IMR-90 (cell line): Measurements from ENCODE around the gene PDRG1. TPM values are rescaled to one million over a fixed set of nuclear protein-coding genes. Genes with fewer than 3 reads are reported as not detected.

Experiments used
- ATAC-seq: fragments of 200-7000 bp; cut with Tn5 transposase; 2 replicates; pipeline ENCODE4 v1.9.1; 2020; ENCODE audit warnings: low read depth, mild to moderate bottlenecking, moderate library complexity
- BruUV-seq: library from RNA; stranded (reverse); fragments of 400-500 nt; replicated peaks from 2 replicates; lab custom pipeline; 2021; lab: Mats Ljungman, UMichigan
- CTCF ChIA-PET: fragments of 300-600 bp; formaldehyde crosslinking; extraction: SDS; loops from one replicate; lab custom pipeline; 2021; ENCODE audit warnings: antibody characterized with exemption; lab: Yijun Ruan, JAX
- POLR2A ChIA-PET: fragments of 300-600 bp; sonication (Branson Sonifier 250); formaldehyde crosslinking; loops from one replicate; lab custom pipeline; 2022; ENCODE audit warnings: antibody characterized with exemption; ENCODE audit not compliant: unreplicated experiment; lab: Charles Lee
- DNase-seq: peaks from one replicate; pipeline ENCODE4 v3.0.0; 2013
- H2AFZ ChIP-seq: replicated peaks from 2 replicates; pipeline ENCODE3; 2013; ENCODE audit warnings: low read length, mild to moderate bottlenecking; ENCODE audit not compliant: poor library complexity
- H2AK5ac ChIP-seq: 2 replicates; pipeline ENCODE4 v1.6.1; 2013; ENCODE audit warnings: low read depth, low read length, inconsistent platforms
- H2AK9ac ChIP-seq: replicated peaks from 2 replicates; pipeline ENCODE3; 2013; ENCODE audit warnings: mild to moderate bottlenecking, low read depth, low read length, moderate library complexity; ENCODE audit not compliant: poor library complexity
- H2BK120ac ChIP-seq: 2 replicates; pipeline ENCODE4 v1.6.1; 2013; ENCODE audit warnings: low read depth, low read length, inconsistent platforms
- H2BK15ac ChIP-seq: 3 replicates; pipeline ENCODE4 v1.6.1; 2013; ENCODE audit warnings: low read depth, low read length, inconsistent platforms
- H2BK20ac ChIP-seq: 2 replicates; pipeline ENCODE4 v1.6.1; 2013; ENCODE audit warnings: low read depth, mild to moderate bottlenecking, inconsistent platforms, low read length, moderate library complexity
- H2BK5ac ChIP-seq: 2 replicates; pipeline ENCODE4 v1.6.1; 2013; ENCODE audit warnings: mild to moderate bottlenecking, low read depth, low read length, inconsistent platforms; ENCODE audit not compliant: poor library complexity, severe bottlenecking
- H3K14ac ChIP-seq: replicated peaks from 2 replicates; pipeline ENCODE4 v1.6.1; 2013; ENCODE audit warnings: low read depth, low read length, inconsistent platforms
- H3K18ac ChIP-seq: 2 replicates; pipeline ENCODE4 v1.6.1; 2013; ENCODE audit warnings: low read depth, low read length, control low read depth
- H3K23ac ChIP-seq: 2 replicates; pipeline ENCODE4 v1.6.1; 2013; ENCODE audit warnings: low read depth, low read length, inconsistent platforms
- H3K27ac ChIP-seq: 2 replicates; pipeline ENCODE4 v1.5.1; 2013; ENCODE audit warnings: mild to moderate bottlenecking, control low read depth, low read length; ENCODE audit not compliant: insufficient read depth
- H3K27me3 ChIP-seq: 2 replicates; pipeline ENCODE4 v1.6.1; 2013; ENCODE audit warnings: low read length; ENCODE audit not compliant: control insufficient read depth, insufficient read depth
- H3K36me3 ChIP-seq: 2 replicates; pipeline ENCODE4 v1.6.1; 2013; ENCODE audit warnings: low read length, mixed read lengths; ENCODE audit not compliant: control insufficient read depth, insufficient read depth
- H3K4ac ChIP-seq: 2 replicates; pipeline ENCODE4 v1.6.1; 2013; ENCODE audit warnings: low read depth, low read length, inconsistent platforms
- H3K4me1 ChIP-seq: 2 replicates; pipeline ENCODE4 v1.6.1; 2013; ENCODE audit warnings: low read length, mixed read lengths; ENCODE audit not compliant: control insufficient read depth, insufficient read depth
- H3K4me2 ChIP-seq: 2 replicates; pipeline ENCODE4 v1.6.1; 2013; ENCODE audit warnings: low read depth, mild to moderate bottlenecking, control low read depth, low read length, moderate library complexity
- H3K4me3 ChIP-seq: 2 replicates; pipeline ENCODE4 v1.5.1; 2013; ENCODE audit warnings: low read depth, mild to moderate bottlenecking, control low read depth, low read length, moderate library complexity; ENCODE audit not compliant: insufficient read depth
- H3K56ac ChIP-seq: 2 replicates; pipeline ENCODE4 v1.6.1; 2013; ENCODE audit warnings: low read length, inconsistent platforms; ENCODE audit not compliant: insufficient read depth; ENCODE audit errors: extremely low read depth
- H3K79me1 ChIP-seq, 2 experiments: 2 replicates each; pipeline ENCODE4 v1.6.1; 2013; ENCODE audit warnings: low read length in 2 of 2, inconsistent platforms in 1 of 2, low read depth in 1 of 2
- H3K9ac ChIP-seq: 2 replicates; pipeline ENCODE4 v1.6.1; 2013; ENCODE audit warnings: low read depth, low read length, control low read depth
- H3K9me1 ChIP-seq: 2 replicates; pipeline ENCODE4 v1.6.1; 2013; ENCODE audit warnings: low read length, inconsistent platforms; ENCODE audit not compliant: insufficient read depth
- H3K9me3 ChIP-seq: 2 replicates; pipeline ENCODE4 v1.6.1; 2013; ENCODE audit warnings: low read length; ENCODE audit not compliant: control insufficient read depth, insufficient read depth
- H4K20me1 ChIP-seq: 2 replicates; pipeline ENCODE4 v1.6.1; 2013; ENCODE audit warnings: low read length, inconsistent platforms; ENCODE audit not compliant: insufficient read depth
- H4K5ac ChIP-seq: 2 replicates; pipeline ENCODE4 v1.6.1; 2013; ENCODE audit warnings: mild to moderate bottlenecking, low read depth, low read length, control low read depth
- H4K8ac ChIP-seq, 2 experiments: 2 replicates each; pipeline ENCODE4 v1.6.1; 2013; ENCODE audit warnings: low read depth in 2 of 2, low read length in 2 of 2, control low read depth in 1 of 2, inconsistent platforms in 1 of 2
- H4K91ac ChIP-seq: 2 replicates; pipeline ENCODE4 v1.6.1; 2013; ENCODE audit warnings: low read depth, low read length, inconsistent platforms; ENCODE audit not compliant: insufficient read depth
- BHLHE40 ChIP-seq: fragments of 150-350 bp; IDR thresholded peaks from 2 replicates; pipeline ENCODE4 v1.6.1; 2016; ENCODE audit warnings: mild to moderate bottlenecking, low read depth, low read length
- FOS ChIP-seq: fragments of 150-350 bp; IDR thresholded peaks from 2 replicates; pipeline ENCODE4 v1.6.1; 2016; ENCODE audit warnings: low read depth, low read length
- MAFK ChIP-seq: IDR thresholded peaks from 2 replicates; pipeline ENCODE4 v1.6.1; 2012; ENCODE audit warnings: low read depth, low read length, improper control_type of control experiment
- MAZ ChIP-seq: IDR thresholded peaks from 2 replicates; pipeline ENCODE4 v1.6.1; 2012; ENCODE audit warnings: low read depth, mild to moderate bottlenecking, low read length, improper control_type of control experiment, moderate library complexity, borderline replicate concordance
- MXI1 ChIP-seq: IDR thresholded peaks from 2 replicates; pipeline ENCODE4 v1.6.1; 2012; ENCODE audit warnings: low read depth, mild to moderate bottlenecking, low read length, moderate library complexity, borderline replicate concordance
- NFE2L2 ChIP-seq: fragments of 150-350 bp; IDR thresholded peaks from 2 replicates; pipeline ENCODE4 v1.6.1; 2016; ENCODE audit warnings: low read depth, mild to moderate bottlenecking, low read length
- POLR2A ChIP-seq: IDR thresholded peaks from 2 replicates; pipeline ENCODE4 v1.6.1; 2012; ENCODE audit warnings: mild to moderate bottlenecking, low read depth, low read length
- RFX5 ChIP-seq: IDR thresholded peaks from 2 replicates; pipeline ENCODE4 v1.8.0; 2012; ENCODE audit warnings: low read depth, mild to moderate bottlenecking, low read length, moderate library complexity
- SMC3 ChIP-seq: fragments of 150-350 bp; IDR thresholded peaks from 2 replicates; pipeline ENCODE4 v1.6.1; 2016; ENCODE audit warnings: low read depth, mild to moderate bottlenecking, antibody characterized with exemption, low read length, moderate library complexity
- WGBS, 2 experiments: methylation state at CpG; one replicate each; pipeline versions ENCODE4 v1.1.5 to v1.1.7; 2013; ENCODE audit warnings: missing lambda C conversion rate in 2 of 2; ENCODE audit not compliant: insufficient read length in 1 of 2; ENCODE audit errors: extremely low coverage in 2 of 2; 5-methylcytosine and 5-hydroxymethylcytosine counted together
- dilution Hi-C: fragments of 300-500 bp; cut with HindIII; formaldehyde crosslinking; loops from one replicate; pipeline ENCODE4 v1.14.3; 2018; ENCODE audit warnings: low sequenced_read_pairs; ENCODE audit not compliant: unreplicated experiment
- in situ Hi-C: fragments of 300-500 bp; cut with MboI; formaldehyde crosslinking; loops from 3 replicates; pipeline ENCODE4 v1.14.3; 2019; ENCODE audit warnings: low sequenced_read_pairs, inconsistent platforms, mixed read lengths
- intact Hi-C: fragments of 100-400 bp; cut with micrococcal nuclease; formaldehyde crosslinking; loops from 2 replicates; pipeline ENCODE4 v1.10.0; 2022
- polyA plus RNA-seq, 3 experiments: library from polyadenylated mRNA; depleted of rRNA; stranded (reverse); fragments of >200 nt; gene quantifications; 2 replicates each; pipeline ENCODE4 v1.2.3, GENCODE V29; 2012; ENCODE audit warnings: low replicate concordance in 1 of 3
- total RNA-seq: library from RNA; depleted of rRNA; stranded (reverse); fragments of >200 nt; gene quantifications from 2 replicates; pipeline ENCODE4 v1.2.3, GENCODE V29; 2012
- TF ChIP-seq, protein P1 (sequence below): fragments of 150-350 bp; IDR thresholded peaks from 2 replicates; pipeline ENCODE4 v1.6.1; 2016; ENCODE audit warnings: low read depth, mild to moderate bottlenecking, low read length, moderate library complexity, borderline replicate concordance
- TF ChIP-seq, protein P2 (sequence below): conservative IDR thresholded peaks from 2 replicates; pipeline ENCODE4 v1.5.1; 2012; ENCODE audit warnings: mild to moderate bottlenecking, low read depth, low read length, improper control_type of control experiment

Gene PDRG1
- total and polyA plus RNA-seq, 2 of the 4 experiments (the other 2 are of a cell fraction) = 5.0 to 15.7 TPM

DNA sequence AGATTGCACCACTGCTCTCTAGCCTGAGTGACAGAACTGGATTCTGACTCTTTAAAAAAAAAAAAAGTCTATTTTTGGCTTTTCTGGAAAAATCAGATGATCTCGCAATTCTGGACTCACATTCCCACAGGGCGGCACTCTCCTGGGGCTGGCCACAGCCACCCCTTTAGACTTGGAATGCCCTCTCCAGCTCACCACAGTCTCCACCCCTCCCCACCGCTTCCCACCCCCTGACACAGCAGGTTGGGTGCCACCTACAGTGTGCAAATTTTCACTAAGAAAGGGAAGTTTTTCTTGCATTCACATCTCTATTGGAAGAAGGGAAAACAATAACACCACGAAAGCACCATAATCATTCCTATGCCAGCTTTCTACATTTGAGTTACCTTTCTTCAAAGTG lies 15.4 kb downstream of the PDRG1 start:
- no CpG with 5 or more reads among the region's 4 CpGs for WGBS, 2 experiments
- H3K23ac ChIP-seq = no peak overlapping the region
- no peak overlapping the region for H2AK5ac ChIP-seq
- no peak overlapping the region for H3K9ac ChIP-seq
- BruUV-seq = no TSS peak
- intact Hi-C loops (no loop called here), dilution Hi-C loops (no loop called here), in situ Hi-C loops (no loop called here)
- no peaks in the 10 kb centered on the region for H3K4me1 ChIP-seq
- H4K20me1 ChIP-seq = no peaks in the 10 kb centered on the region
- H3K4ac ChIP-seq = no peak overlapping the region
- H4K91ac ChIP-seq = no peak overlapping the region
- H4K5ac ChIP-seq = no peak overlapping the region
- H2BK20ac ChIP-seq = no peak overlapping the region
- no peaks in the 10 kb centered on the region for H3K9me1 ChIP-seq
- POLR2A ChIA-PET = no interaction called here
- no peak overlapping the region for H2BK120ac ChIP-seq
- no peak overlapping the region for H2AFZ ChIP-seq
- DNase-seq = no peak
- H3K27me3 ChIP-seq = peaks cover 18% of the 10 kb centered on the region; the same call in 1 of the 2 replicates
- no peak overlapping the region for H3K4me2 ChIP-seq
- H3K4me3 ChIP-seq = no peak overlapping the region
- CTCF ChIA-PET = interaction anchor here (1.0 kb wide), 1 partner anchor 12 kb away, joined by 3 read pairs; no protein-coding TSS in a partner anchor
- H2BK5ac ChIP-seq = no peak overlapping the region
- H3K27ac ChIP-seq = no peak overlapping the region
- no peaks in the 10 kb centered on the region for H3K9me3 ChIP-seq
- no peak overlapping the region for H3K56ac ChIP-seq
- no peak overlapping the region for H2AK9ac ChIP-seq
- no peak for TF ChIP-seq BHLHE40
- TF ChIP-seq, protein P1, sequence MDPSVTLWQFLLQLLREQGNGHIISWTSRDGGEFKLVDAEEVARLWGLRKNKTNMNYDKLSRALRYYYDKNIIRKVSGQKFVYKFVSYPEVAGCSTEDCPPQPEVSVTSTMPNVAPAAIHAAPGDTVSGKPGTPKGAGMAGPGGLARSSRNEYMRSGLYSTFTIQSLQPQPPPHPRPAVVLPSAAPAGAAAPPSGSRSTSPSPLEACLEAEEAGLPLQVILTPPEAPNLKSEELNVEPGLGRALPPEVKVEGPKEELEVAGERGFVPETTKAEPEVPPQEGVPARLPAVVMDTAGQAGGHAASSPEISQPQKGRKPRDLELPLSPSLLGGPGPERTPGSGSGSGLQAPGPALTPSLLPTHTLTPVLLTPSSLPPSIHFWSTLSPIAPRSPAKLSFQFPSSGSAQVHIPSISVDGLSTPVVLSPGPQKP = no peak
- no peak for TF ChIP-seq NFE2L2
- TF ChIP-seq, protein P2, sequence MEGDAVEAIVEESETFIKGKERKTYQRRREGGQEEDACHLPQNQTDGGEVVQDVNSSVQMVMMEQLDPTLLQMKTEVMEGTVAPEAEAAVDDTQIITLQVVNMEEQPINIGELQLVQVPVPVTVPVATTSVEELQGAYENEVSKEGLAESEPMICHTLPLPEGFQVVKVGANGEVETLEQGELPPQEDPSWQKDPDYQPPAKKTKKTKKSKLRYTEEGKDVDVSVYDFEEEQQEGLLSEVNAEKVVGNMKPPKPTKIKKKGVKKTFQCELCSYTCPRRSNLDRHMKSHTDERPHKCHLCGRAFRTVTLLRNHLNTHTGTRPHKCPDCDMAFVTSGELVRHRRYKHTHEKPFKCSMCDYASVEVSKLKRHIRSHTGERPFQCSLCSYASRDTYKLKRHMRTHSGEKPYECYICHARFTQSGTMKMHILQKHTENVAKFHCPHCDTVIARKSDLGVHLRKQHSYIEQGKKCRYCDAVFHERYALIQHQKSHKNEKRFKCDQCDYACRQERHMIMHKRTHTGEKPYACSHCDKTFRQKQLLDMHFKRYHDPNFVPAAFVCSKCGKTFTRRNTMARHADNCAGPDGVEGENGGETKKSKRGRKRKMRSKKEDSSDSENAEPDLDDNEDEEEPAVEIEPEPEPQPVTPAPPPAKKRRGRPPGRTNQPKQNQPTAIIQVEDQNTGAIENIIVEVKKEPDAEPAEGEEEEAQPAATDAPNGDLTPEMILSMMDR = no peak
- no peak for TF ChIP-seq MAFK
- no peak for TF ChIP-seq MAZ
- TF ChIP-seq RFX5 = no peak
- no peak for TF ChIP-seq MXI1
- no peak for TF ChIP-seq FOS
- no peak for TF ChIP-seq SMC3
- TF ChIP-seq POLR2A = no peak
- H4K8ac ChIP-seq = no peak overlapping the region
- no peak overlapping the region for H3K18ac ChIP-seq
- ATAC-seq = no peak
- no peaks in the 10 kb centered on the region for H3K36me3 ChIP-seq
- no peak overlapping the region for H3K14ac ChIP-seq
- no peaks in the 10 kb centered on the region for H3K79me1 ChIP-seq
- H2BK15ac ChIP-seq = no peak overlapping the region
